IMR-90 (cell line): ENCODE data around the gene AMTN. TPM values are rescaled to one million over a fixed set of nuclear protein-coding genes. Genes with fewer than 3 reads are reported as not detected.

ENCODE experiments used
- ATAC-seq: fragments of 200-7000 bp; cut with Tn5 transposase; 2 replicates; pipeline ENCODE4 v1.9.1; 2020; ENCODE audit warnings: low read depth, mild to moderate bottlenecking, moderate library complexity
- BruUV-seq: library from RNA; stranded (reverse); fragments of 400-500 nt; replicated peaks from 2 replicates; lab custom pipeline; 2021; lab: Mats Ljungman, UMichigan
- CTCF ChIA-PET: fragments of 300-600 bp; formaldehyde crosslinking; extraction: SDS; loops from one replicate; lab custom pipeline; 2021; ENCODE audit warnings: antibody characterized with exemption; lab: Yijun Ruan, JAX
- POLR2A ChIA-PET: fragments of 300-600 bp; sonication (Branson Sonifier 250); formaldehyde crosslinking; loops from one replicate; lab custom pipeline; 2022; ENCODE audit warnings: antibody characterized with exemption; ENCODE audit not compliant: unreplicated experiment; lab: Charles Lee
- DNase-seq: peaks from one replicate; pipeline ENCODE4 v3.0.0; 2013
- H2AFZ ChIP-seq: replicated peaks from 2 replicates; pipeline ENCODE3; 2013; ENCODE audit warnings: low read length, mild to moderate bottlenecking; ENCODE audit not compliant: poor library complexity
- H2AK5ac ChIP-seq: 2 replicates; pipeline ENCODE4 v1.6.1; 2013; ENCODE audit warnings: low read depth, low read length, inconsistent platforms
- H2AK9ac ChIP-seq: replicated peaks from 2 replicates; pipeline ENCODE3; 2013; ENCODE audit warnings: mild to moderate bottlenecking, low read depth, low read length, moderate library complexity; ENCODE audit not compliant: poor library complexity
- H2BK120ac ChIP-seq: 2 replicates; pipeline ENCODE4 v1.6.1; 2013; ENCODE audit warnings: low read depth, low read length, inconsistent platforms
- H2BK15ac ChIP-seq: 3 replicates; pipeline ENCODE4 v1.6.1; 2013; ENCODE audit warnings: low read depth, low read length, inconsistent platforms
- H2BK20ac ChIP-seq: 2 replicates; pipeline ENCODE4 v1.6.1; 2013; ENCODE audit warnings: low read depth, mild to moderate bottlenecking, inconsistent platforms, low read length, moderate library complexity
- H2BK5ac ChIP-seq: 2 replicates; pipeline ENCODE4 v1.6.1; 2013; ENCODE audit warnings: mild to moderate bottlenecking, low read depth, low read length, inconsistent platforms; ENCODE audit not compliant: poor library complexity, severe bottlenecking
- H3K14ac ChIP-seq: replicated peaks from 2 replicates; pipeline ENCODE4 v1.6.1; 2013; ENCODE audit warnings: low read depth, low read length, inconsistent platforms
- H3K18ac ChIP-seq: 2 replicates; pipeline ENCODE4 v1.6.1; 2013; ENCODE audit warnings: low read depth, low read length, control low read depth
- H3K23ac ChIP-seq: 2 replicates; pipeline ENCODE4 v1.6.1; 2013; ENCODE audit warnings: low read depth, low read length, inconsistent platforms
- H3K27ac ChIP-seq: 2 replicates; pipeline ENCODE4 v1.5.1; 2013; ENCODE audit warnings: mild to moderate bottlenecking, control low read depth, low read length; ENCODE audit not compliant: insufficient read depth
- H3K27me3 ChIP-seq: 2 replicates; pipeline ENCODE4 v1.6.1; 2013; ENCODE audit warnings: low read length; ENCODE audit not compliant: control insufficient read depth, insufficient read depth
- H3K36me3 ChIP-seq: 2 replicates; pipeline ENCODE4 v1.6.1; 2013; ENCODE audit warnings: low read length, mixed read lengths; ENCODE audit not compliant: control insufficient read depth, insufficient read depth
- H3K4ac ChIP-seq: 2 replicates; pipeline ENCODE4 v1.6.1; 2013; ENCODE audit warnings: low read depth, low read length, inconsistent platforms
- H3K4me1 ChIP-seq: 2 replicates; pipeline ENCODE4 v1.6.1; 2013; ENCODE audit warnings: low read length, mixed read lengths; ENCODE audit not compliant: control insufficient read depth, insufficient read depth
- H3K4me2 ChIP-seq: 2 replicates; pipeline ENCODE4 v1.6.1; 2013; ENCODE audit warnings: low read depth, mild to moderate bottlenecking, control low read depth, low read length, moderate library complexity
- H3K4me3 ChIP-seq: 2 replicates; pipeline ENCODE4 v1.5.1; 2013; ENCODE audit warnings: low read depth, mild to moderate bottlenecking, control low read depth, low read length, moderate library complexity; ENCODE audit not compliant: insufficient read depth
- H3K56ac ChIP-seq: 2 replicates; pipeline ENCODE4 v1.6.1; 2013; ENCODE audit warnings: low read length, inconsistent platforms; ENCODE audit not compliant: insufficient read depth; ENCODE audit errors: extremely low read depth
- H3K79me1 ChIP-seq, 2 experiments: 2 replicates each; pipeline ENCODE4 v1.6.1; 2013; ENCODE audit warnings: low read length in 2 of 2, inconsistent platforms in 1 of 2, low read depth in 1 of 2
- H3K9ac ChIP-seq: 2 replicates; pipeline ENCODE4 v1.6.1; 2013; ENCODE audit warnings: low read depth, low read length, control low read depth
- H3K9me1 ChIP-seq: 2 replicates; pipeline ENCODE4 v1.6.1; 2013; ENCODE audit warnings: low read length, inconsistent platforms; ENCODE audit not compliant: insufficient read depth
- H3K9me3 ChIP-seq: 2 replicates; pipeline ENCODE4 v1.6.1; 2013; ENCODE audit warnings: low read length; ENCODE audit not compliant: control insufficient read depth, insufficient read depth
- H4K20me1 ChIP-seq: 2 replicates; pipeline ENCODE4 v1.6.1; 2013; ENCODE audit warnings: low read length, inconsistent platforms; ENCODE audit not compliant: insufficient read depth
- H4K5ac ChIP-seq: 2 replicates; pipeline ENCODE4 v1.6.1; 2013; ENCODE audit warnings: mild to moderate bottlenecking, low read depth, low read length, control low read depth
- H4K8ac ChIP-seq, 2 experiments: 2 replicates each; pipeline ENCODE4 v1.6.1; 2013; ENCODE audit warnings: low read depth in 2 of 2, low read length in 2 of 2, control low read depth in 1 of 2, inconsistent platforms in 1 of 2
- H4K91ac ChIP-seq: 2 replicates; pipeline ENCODE4 v1.6.1; 2013; ENCODE audit warnings: low read depth, low read length, inconsistent platforms; ENCODE audit not compliant: insufficient read depth
- CEBPB ChIP-seq: IDR thresholded peaks from 2 replicates; pipeline ENCODE4 v1.6.1; 2012; ENCODE audit warnings: low read depth, low read length, improper control_type of control experiment
- WGBS, 2 experiments: methylation state at CpG; one replicate each; pipeline versions ENCODE4 v1.1.5 to v1.1.7; 2013; ENCODE audit warnings: missing lambda C conversion rate in 2 of 2; ENCODE audit not compliant: insufficient read length in 1 of 2; ENCODE audit errors: extremely low coverage in 2 of 2; 5-methylcytosine and 5-hydroxymethylcytosine counted together
- dilution Hi-C: fragments of 300-500 bp; cut with HindIII; formaldehyde crosslinking; loops from one replicate; pipeline ENCODE4 v1.14.3; 2018; ENCODE audit warnings: low sequenced_read_pairs; ENCODE audit not compliant: unreplicated experiment
- in situ Hi-C: fragments of 300-500 bp; cut with MboI; formaldehyde crosslinking; loops from 3 replicates; pipeline ENCODE4 v1.14.3; 2019; ENCODE audit warnings: low sequenced_read_pairs, inconsistent platforms, mixed read lengths
- intact Hi-C: fragments of 100-400 bp; cut with micrococcal nuclease; formaldehyde crosslinking; loops from 2 replicates; pipeline ENCODE4 v1.10.0; 2022
- polyA plus RNA-seq, 3 experiments: library from polyadenylated mRNA; depleted of rRNA; stranded (reverse); fragments of >200 nt; gene quantifications; 2 replicates each; pipeline ENCODE4 v1.2.3, GENCODE V29; 2012; ENCODE audit warnings: low replicate concordance in 1 of 3
- total RNA-seq: library from RNA; depleted of rRNA; stranded (reverse); fragments of >200 nt; gene quantifications from 2 replicates; pipeline ENCODE4 v1.2.3, GENCODE V29; 2012
- TF ChIP-seq, protein P1 (sequence below): fragments of 150-350 bp; IDR thresholded peaks from 2 replicates; pipeline ENCODE4 v1.6.1; 2017; ENCODE audit warnings: mild to moderate bottlenecking, antibody characterized with exemption, low read length, low read depth

The AMTN gene
- total and polyA plus RNA-seq, 2 of the 4 experiments (the other 2 are of a cell fraction): not detected

DNA sequence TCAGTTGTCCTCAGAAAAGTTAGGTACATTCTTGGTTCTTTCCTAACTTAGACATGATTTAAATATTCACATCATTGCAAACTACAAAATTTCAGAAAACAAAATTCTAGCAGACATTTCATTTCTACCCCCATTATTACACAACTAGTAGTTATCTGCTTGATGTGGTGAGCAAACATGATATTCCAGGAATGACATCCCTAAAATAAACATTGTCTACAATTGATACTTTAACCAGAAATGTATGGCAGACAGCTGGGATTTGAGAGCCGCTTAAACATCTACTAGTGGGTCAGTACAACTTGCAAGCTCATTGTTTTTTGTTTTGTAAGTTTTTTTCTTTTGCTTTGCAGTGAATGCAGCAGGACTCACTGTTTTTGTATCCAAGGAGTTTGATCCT, 41.6 kb downstream of the AMTN start:
- Histone ChIP-seq H3K9me3 (no peaks in the 10 kb centered on the region), H3K18ac (no peak overlapping the region), H3K23ac (no peak overlapping the region), H3K56ac (no peak overlapping the region), H3K9me1 (no peaks in the 10 kb centered on the region), H3K14ac (no peak overlapping the region), H3K27ac (no peak overlapping the region), H2BK120ac (no peak overlapping the region), H3K36me3 (no peaks in the 10 kb centered on the region), H3K4me1 (no peaks in the 10 kb centered on the region), H2AK5ac (no peak overlapping the region), H3K9ac (no peak overlapping the region), H3K4ac (no peak overlapping the region), H4K20me1 (no peaks in the 10 kb centered on the region), H4K8ac (no peak overlapping the region), H3K4me2 (no peak overlapping the region), H3K79me1 (no peaks in the 10 kb centered on the region), H3K27me3 (no peaks in the 10 kb centered on the region), H4K91ac (no peak overlapping the region), H2BK5ac (no peak overlapping the region), H2AFZ (no peak overlapping the region), H3K4me3 (no peak overlapping the region), H2BK20ac (no peak overlapping the region), H2BK15ac (no peak overlapping the region), H4K5ac (no peak overlapping the region), H2AK9ac (no peak overlapping the region)
- dilution Hi-C loops: no loop called here
- DNase-seq: no peak
- 0 out of 2 replicates have a peak, but pooled peaks have one; percentile 21 for TF ChIP-seq CEBPB
- TF ChIP-seq, protein P1, sequence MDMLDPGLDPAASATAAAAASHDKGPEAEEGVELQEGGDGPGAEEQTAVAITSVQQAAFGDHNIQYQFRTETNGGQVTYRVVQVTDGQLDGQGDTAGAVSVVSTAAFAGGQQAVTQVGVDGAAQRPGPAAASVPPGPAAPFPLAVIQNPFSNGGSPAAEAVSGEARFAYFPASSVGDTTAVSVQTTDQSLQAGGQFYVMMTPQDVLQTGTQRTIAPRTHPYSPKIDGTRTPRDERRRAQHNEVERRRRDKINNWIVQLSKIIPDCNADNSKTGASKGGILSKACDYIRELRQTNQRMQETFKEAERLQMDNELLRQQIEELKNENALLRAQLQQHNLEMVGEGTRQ: no peak
- ChIA-PET CTCF (interaction anchor here (0.9 kb wide), 1 partner anchor 17 kb away, joined by 3 read pairs; no protein-coding TSS in a partner anchor), POLR2A (no interaction called here)
- no CpG with 5 or more reads among the region's 1 CpG for WGBS, 2 experiments
- BruUV-seq: no TSS peak
- no peak for ATAC-seq
- in situ Hi-C loops: no loop called here
- intact Hi-C loops: loop anchor here (1.0 to 5.0 kb wide), 3 partner anchors 377 to 871 kb away; no protein-coding TSS in a partner anchor
